Stomach (tissue), 9 donors: Measurements from ENCODE around the gene WFIKKN2. TPM values are rescaled to one million over a fixed set of nuclear protein-coding genes. Genes with fewer than 3 reads are reported as not detected.

Experiments
- DNase-seq, 2 donors: peaks; one replicate each; pipeline versions ENCODE4 v3.0.0 to v3.0.0-alpha.2; 2013 to 2019
- H3K27ac ChIP-seq, 5 donors: fragments of 200-600 bp in 4 of 5; sonication (generic) in 4 of 5; one replicate each; pipeline ENCODE4 v1.5.1; 2013 to 2019; ENCODE audit warnings: mild to moderate bottlenecking in 1 of 5, moderate library complexity in 1 of 5
- H3K27me3 ChIP-seq, 3 donors: fragments of 200-600 bp; sonication (generic); one replicate each; pipeline ENCODE4 v1.5.1; 2017 to 2019; ENCODE audit warnings: mixed run types in 1 of 3
- H3K36me3 ChIP-seq, 4 donors: fragments of 200-600 bp; sonication (generic); 1 replicate in 3 of 4; 2 replicates in 1 of 4; pipeline ENCODE4 v1.5.1; 2016 to 2019
- H3K4me1 ChIP-seq, 4 donors: fragments of 200-600 bp; sonication (generic); one replicate each; pipeline ENCODE4 v1.5.1; 2016 to 2019
- H3K4me3 ChIP-seq, 4 donors: fragments of 200-600 bp; sonication (generic) in 3 of 4; one replicate each; pipeline ENCODE4 v1.5.1; 2016 to 2019; ENCODE audit warnings: mild to moderate bottlenecking in 1 of 4
- H3K9me3 ChIP-seq, 4 donors: fragments of 200-600 bp; sonication (generic); one replicate each; pipeline ENCODE4 v1.5.1; 2016 to 2019
- EP300 ChIP-seq: sonication (generic); formaldehyde crosslinking; IDR thresholded peaks from one replicate; pipeline ENCODE4 v1.6.1; 2017; ENCODE audit warnings: antibody characterized with exemption
- POLR2A ChIP-seq, 4 donors: fragments of 450-650 bp; IDR thresholded peaks; one replicate each; pipeline ENCODE4 v1.6.1; 2016; ENCODE audit warnings: antibody characterized with exemption in 4 of 4, control low read depth in 2 of 4, mild to moderate bottlenecking in 1 of 4, moderate library complexity in 1 of 4
- POLR2AphosphoS5 ChIP-seq, 3 donors: sonication (generic); formaldehyde crosslinking; IDR thresholded peaks; one replicate each; pipeline ENCODE4 v1.6.1; 2016; ENCODE audit warnings: antibody characterized with exemption in 3 of 3
- WGBS, 5 donors: extraction: QIAGEN DNeasy Blood & Tissue Kit in 3 of 5; methylation state at CpG; one replicate each; pipeline versions ENCODE4 v1.1.5 to v1.1.7; 2013 to 2018; 5-methylcytosine and 5-hydroxymethylcytosine counted together
- intact Hi-C: fragments of 100-400 bp; cut with DNase I; formaldehyde crosslinking; loops from one replicate; pipeline ENCODE4 v1.15.1; 2023; ENCODE audit warnings: low total_unique reads
- polyA plus RNA-seq, 3 donors: library from polyadenylated mRNA; stranded (reverse); fragments of 200-250 nt; gene quantifications; one replicate each; pipeline ENCODE4 v1.2.3, GENCODE V29; 2013
- small RNA-seq, 4 donors: library from RNA; depleted of rRNA; stranded (forward); fragments of <200 nt; gene quantifications; one replicate each; pipeline ENCODE3, GENCODE V24; 2016
- total RNA-seq, 5 donors: library from RNA; depleted of rRNA; stranded (reverse); fragments of >200 nt; gene quantifications; one replicate each; pipeline versions ENCODE4 v1.1.0 to v1.2.3, GENCODE V29; 2014 to 2016
- TF ChIP-seq, protein P1 (sequence below), 7 experiments: fragments of 450-650 bp in 4 of 7; fragments of 200-600 bp in 3 of 7; sonication (generic) in 3 of 7; IDR thresholded peaks; one replicate each; pipeline ENCODE4 v1.5.1; 2016 to 2019; ENCODE audit warnings: antibody characterized with exemption in 7 of 7, control low read depth in 2 of 7, mild to moderate bottlenecking in 1 of 7
- donor health status: healthy with polysubstance abuse.
- donor health status: Bipolar disorder and iron deficiency.
- donor health status: healthy.

WFIKKN2 gene
- total and polyA plus RNA-seq, 8 donors: 0.05 to 0.46 (median 0.21) TPM; not detected in 4

DNA sequence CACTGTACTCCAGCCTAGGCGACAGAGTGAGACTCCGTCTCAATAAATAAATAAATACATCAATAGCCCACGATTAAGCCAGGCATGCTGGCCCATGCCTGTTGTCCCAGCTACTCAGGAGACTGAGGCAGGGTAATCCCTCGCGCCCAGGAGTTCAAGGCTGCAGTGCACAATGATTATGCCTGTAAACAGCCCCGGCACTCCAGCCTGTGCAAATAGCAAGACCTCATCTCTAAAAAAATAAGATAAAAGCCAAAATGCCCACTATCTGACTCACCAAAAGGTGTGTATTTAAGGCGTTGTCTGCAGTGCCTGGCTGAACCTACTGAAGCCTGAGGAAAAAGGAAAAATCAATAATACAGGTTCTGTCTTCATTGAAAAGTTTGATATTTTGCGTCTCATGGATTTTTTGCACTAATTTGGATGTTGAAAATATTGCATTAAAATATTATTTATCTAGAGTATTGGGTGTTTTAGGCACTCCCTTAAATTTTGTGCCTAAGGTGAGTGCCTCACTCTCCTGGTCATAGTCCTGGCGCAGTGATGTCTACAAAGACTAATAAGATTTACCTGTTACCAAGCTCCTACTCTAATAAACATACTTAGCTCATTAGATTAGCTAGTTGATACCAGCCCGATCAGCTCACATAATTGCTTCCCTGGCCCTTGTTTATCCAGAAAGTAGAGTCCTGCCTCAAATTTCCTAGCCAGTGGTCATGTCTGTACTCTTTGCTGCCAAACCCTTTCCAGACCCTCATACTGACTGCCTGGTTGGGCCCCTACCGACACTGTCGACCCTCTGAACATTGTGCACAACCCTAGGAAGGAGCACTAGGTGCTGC is 55.5 kb downstream of the WFIKKN2 start:
- 42 to 61% (median 52%) methylated on average over 12 of the region's 12 CpGs for WGBS, 5 donors
- TF ChIP-seq POLR2AphosphoS5 (IDR thresholded peaks at IDR 0.05) (peak in 1 of 3 donors; percentile 22), EP300 (no peak)
- H3K27ac ChIP-seq: peak overlapping the region; percentile 45 to 79 (median 58)
- H3K4me1 ChIP-seq: peaks cover 0 to 52% (median 15%) of the 10 kb centered on the region in 4 donors
- H3K9me3 ChIP-seq: no peaks in the 10 kb centered on the region
- intact Hi-C loops: no loop called here
- H3K36me3 ChIP-seq: no peaks in the 10 kb centered on the region
- no peaks in the 10 kb centered on the region for H3K27me3 ChIP-seq
- no peak overlapping the region for H3K4me3 ChIP-seq
- DNase-seq: peak; percentile 25 to 70

DNA sequence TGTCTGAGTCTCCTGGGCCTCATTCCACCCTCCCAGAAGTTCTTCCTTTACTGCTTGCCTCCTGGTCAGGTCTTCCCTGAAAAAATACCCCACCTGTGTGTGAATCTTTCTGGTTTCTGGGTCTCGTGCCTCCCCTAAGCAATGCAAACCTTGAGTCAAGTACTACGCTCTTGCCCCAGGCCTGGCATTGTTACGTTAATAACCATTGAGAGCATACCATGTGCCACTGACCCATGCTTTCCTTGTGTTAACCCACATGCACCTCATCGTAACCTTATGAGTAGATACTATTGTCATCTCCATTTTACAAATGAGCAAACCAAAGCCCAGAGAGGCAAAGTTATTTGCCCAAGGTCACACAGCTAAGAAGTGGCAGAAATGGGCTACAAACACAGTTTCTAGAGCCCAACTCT is 56.2 kb downstream of the WFIKKN2 start:
- 91 to 97% (median 93%) methylated on average over 4 of the region's 4 CpGs for WGBS, 5 donors
- intact Hi-C loops: no loop called here
- Histone ChIP-seq H3K36me3 (no peaks in the 10 kb centered on the region), H3K9me3 (no peaks in the 10 kb centered on the region), H3K27me3 (no peaks in the 10 kb centered on the region), H3K27ac (peak overlapping the region; percentile 45 to 79 (median 58)), H3K4me1 (peaks cover 0 to 52% (median 15%) of the 10 kb centered on the region in 4 donors), H3K4me3 (no peak overlapping the region)
- DNase-seq: no peak
- TF ChIP-seq EP300: no peak
- TF ChIP-seq POLR2A (IDR thresholded peaks at IDR 0.05): no peak
- TF ChIP-seq, protein P1, sequence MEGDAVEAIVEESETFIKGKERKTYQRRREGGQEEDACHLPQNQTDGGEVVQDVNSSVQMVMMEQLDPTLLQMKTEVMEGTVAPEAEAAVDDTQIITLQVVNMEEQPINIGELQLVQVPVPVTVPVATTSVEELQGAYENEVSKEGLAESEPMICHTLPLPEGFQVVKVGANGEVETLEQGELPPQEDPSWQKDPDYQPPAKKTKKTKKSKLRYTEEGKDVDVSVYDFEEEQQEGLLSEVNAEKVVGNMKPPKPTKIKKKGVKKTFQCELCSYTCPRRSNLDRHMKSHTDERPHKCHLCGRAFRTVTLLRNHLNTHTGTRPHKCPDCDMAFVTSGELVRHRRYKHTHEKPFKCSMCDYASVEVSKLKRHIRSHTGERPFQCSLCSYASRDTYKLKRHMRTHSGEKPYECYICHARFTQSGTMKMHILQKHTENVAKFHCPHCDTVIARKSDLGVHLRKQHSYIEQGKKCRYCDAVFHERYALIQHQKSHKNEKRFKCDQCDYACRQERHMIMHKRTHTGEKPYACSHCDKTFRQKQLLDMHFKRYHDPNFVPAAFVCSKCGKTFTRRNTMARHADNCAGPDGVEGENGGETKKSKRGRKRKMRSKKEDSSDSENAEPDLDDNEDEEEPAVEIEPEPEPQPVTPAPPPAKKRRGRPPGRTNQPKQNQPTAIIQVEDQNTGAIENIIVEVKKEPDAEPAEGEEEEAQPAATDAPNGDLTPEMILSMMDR (IDR thresholded peaks at IDR 0.05): no peak
- no peak for TF ChIP-seq POLR2AphosphoS5 (IDR thresholded peaks at IDR 0.05)

Small RNAs within 50 kb of the gene (small RNA-seq; reads per million reads assigned to genes)
- 0 reads per million in 4 donors for gene AC005921.1

Other genes with a start within 250 kb of the WFIKKN2 start
- 1,000 to 10,000 TPM in 1 of 5 donors, 100 to 1,000 TPM in 4; 139 to 1,043 (median 270) TPM for gene ABCC3, start 200.7 kb upstream of the WFIKKN2 start, total RNA-seq
- 10 to 100 TPM; 13.6 to 46.4 (median 23.9) TPM for gene ABCC3, start 200.7 kb upstream of the WFIKKN2 start, polyA plus RNA-seq
- 10 to 100 TPM in 4 of 5 donors, 1 to 10 TPM in 1; 7.5 to 36.6 (median 23.2) TPM for gene ANKRD40, start 127.7 kb upstream of the WFIKKN2 start, total RNA-seq
- gene ANKRD40, start 127.7 kb upstream of the WFIKKN2 start, polyA plus RNA-seq: 10 to 100 TPM in 2 of 3 donors, 1 to 10 TPM in 1; 8.3 to 18.8 (median 16.0) TPM
- gene LUC7L3, start 116.0 kb upstream of the WFIKKN2 start, total RNA-seq: 100 to 1,000 TPM; 170 to 429 (median 221) TPM
- 1,000 to 10,000 TPM in 1 of 3 donors, 100 to 1,000 TPM in 1, 10 to 100 TPM in 1; 63.4 to 1,211 (median 106) TPM for gene LUC7L3, start 116.0 kb upstream of the WFIKKN2 start, polyA plus RNA-seq
- gene ANKRD40CL, start 68.1 kb upstream of the WFIKKN2 start, total RNA-seq: 10 to 100 TPM in 1 of 5 donors, 1 to 10 TPM in 2, not detected in 2; 1.4 to 19.4 (median 2.8) TPM
- 1 to 10 TPM in 1 of 3 donors, under 1 TPM in 1, not detected in 1; 0.40 to 7.0 TPM for gene ANKRD40CL, start 68.1 kb upstream of the WFIKKN2 start, polyA plus RNA-seq
- 100 to 1,000 TPM in 3 of 5 donors, 10 to 100 TPM in 2; 69.4 to 346 (median 100) TPM for gene TOB1, start 30.8 kb downstream of the WFIKKN2 start, total RNA-seq
- gene TOB1, start 30.8 kb downstream of the WFIKKN2 start, polyA plus RNA-seq: 10 to 100 TPM; 30.1 to 40.0 (median 39.9) TPM